GM04503 (cell line): ENCODE results near the gene HERPUD1.
"Not testable (repeated sequence)": the region's sequence is repeated elsewhere in the genome, so short reads cannot be mapped to it uniquely, and the experiment has no call there.

ENCODE experiments used
- DNase-seq: peaks from one replicate; pipeline ENCODE4 v3.0.0-alpha.2; 2012; ENCODE audit warnings: low read depth

Gene HERPUD1, protein sequence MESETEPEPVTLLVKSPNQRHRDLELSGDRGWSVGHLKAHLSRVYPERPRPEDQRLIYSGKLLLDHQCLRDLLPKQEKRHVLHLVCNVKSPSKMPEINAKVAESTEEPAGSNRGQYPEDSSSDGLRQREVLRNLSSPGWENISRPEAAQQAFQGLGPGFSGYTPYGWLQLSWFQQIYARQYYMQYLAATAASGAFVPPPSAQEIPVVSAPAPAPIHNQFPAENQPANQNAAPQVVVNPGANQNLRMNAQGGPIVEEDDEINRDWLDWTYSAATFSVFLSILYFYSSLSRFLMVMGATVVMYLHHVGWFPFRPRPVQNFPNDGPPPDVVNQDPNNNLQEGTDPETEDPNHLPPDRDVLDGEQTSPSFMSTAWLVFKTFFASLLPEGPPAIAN

DNA sequence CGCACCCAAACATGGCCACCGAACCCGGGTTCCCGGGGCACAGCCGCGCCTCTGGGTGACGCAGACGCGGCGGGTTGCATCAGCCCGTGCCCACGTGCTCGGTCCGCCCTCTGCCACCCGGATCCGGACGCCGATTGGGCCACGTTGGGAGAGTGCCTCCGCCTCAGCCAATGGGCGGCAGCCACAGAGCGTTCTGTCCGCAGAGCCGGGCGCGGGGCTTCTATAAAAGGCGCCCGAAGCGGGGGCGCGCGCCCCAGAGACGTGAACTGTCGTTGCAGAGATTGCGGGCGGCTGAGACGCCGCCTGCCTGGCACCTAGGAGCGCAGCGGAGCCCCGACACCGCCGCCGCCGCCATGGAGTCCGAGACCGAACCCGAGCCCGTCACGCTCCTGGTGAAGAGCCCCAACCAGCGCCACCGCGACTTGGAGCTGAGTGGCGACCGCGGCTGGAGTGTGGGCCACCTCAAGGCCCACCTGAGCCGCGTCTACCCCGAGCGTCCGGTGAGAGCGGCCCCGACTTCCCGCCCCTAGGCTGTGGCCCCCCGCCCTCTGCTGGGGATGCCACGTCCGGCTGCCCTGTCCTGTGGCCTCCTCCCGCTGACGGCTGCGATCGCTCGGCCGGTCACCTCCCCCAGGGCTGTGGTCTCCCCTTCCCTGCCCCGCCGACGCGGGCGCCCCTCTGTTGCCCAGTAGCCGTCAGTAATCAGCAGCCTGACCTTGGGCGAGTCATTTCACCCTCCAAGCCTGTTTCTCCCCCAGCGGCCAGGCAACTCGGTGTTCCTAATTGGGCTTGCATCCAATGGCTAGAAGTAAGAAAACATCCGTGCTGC is at the start of gene HERPUD1:
Gene HERPUD1 (plus strand): TSS at position 251 of the 829 bp plus-strand sequence. CDS start 103 bp downstream, at position 354.
- DNase-seq, result peak; percentile 77

DNA sequence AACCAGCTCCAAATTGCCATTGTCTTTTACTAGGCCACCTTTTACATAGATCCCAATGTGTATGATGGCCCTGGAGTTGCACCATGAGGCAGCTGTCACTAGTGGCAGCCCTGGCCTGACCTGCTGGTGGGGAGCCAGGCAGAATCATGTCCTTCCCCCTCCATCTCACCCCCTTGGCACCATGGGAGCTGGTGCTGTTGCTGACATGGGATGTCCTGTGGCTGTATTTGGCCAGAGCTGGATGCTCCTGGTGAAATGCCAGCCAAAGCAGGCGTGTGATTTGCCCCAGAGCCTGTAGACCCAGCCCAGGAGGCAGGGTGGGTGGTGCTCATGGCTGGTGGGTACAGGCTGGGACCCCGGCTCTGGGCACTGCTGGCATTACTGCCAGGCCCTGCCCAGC is 48.4 kb upstream of the HERPUD1 start:
- DNase-seq, result no peak

DNA sequence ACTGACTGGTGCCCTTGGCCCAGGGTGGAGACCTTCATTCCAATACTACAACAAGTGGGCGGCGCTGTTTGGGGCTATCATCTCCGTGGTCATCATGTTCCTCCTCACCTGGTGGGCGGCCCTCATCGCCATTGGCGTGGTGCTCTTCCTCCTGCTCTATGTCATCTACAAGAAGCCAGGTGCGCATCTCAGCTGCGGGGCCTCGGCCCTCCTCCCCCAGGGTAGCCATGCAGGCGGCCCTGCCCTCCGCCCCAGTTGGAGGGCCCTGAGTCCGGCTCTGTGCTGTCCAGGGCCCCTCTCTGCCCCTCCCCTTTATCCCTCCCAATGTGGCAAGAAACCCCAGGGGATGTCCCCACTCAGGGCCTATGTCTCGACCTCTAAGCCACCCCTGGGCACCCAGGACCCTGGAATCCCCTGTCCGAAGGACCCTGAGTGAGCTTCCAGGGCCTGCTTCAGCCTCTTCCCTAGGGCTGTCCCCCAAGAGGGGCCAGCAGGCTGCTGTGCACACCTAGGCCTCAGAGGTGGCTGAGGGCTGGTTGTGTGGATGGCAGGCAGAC is 47.8 kb upstream of the HERPUD1 start:
- DNase-seq, result no peak

DNA sequence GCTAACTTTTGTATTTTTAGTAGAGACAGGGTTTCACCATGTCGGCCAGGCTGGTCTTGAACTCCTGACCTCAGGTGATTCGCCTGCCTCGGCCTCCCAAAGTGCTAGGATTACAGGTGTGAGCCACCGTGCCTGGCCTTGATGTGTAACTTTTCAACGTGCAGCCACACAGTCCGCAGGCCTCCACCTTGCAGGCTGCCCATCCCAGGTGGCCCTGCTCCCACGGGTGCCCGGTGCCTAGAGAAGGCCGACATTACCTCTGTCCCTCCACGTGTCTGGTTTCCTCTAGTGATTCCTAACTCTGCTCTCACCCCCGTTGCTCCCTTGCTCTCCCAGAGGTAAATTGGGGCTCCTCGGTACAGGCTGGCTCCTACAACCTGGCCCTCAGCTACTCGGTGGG is 47.0 kb upstream of the HERPUD1 start:
- not testable (repeated sequence) for DNase-seq

DNA sequence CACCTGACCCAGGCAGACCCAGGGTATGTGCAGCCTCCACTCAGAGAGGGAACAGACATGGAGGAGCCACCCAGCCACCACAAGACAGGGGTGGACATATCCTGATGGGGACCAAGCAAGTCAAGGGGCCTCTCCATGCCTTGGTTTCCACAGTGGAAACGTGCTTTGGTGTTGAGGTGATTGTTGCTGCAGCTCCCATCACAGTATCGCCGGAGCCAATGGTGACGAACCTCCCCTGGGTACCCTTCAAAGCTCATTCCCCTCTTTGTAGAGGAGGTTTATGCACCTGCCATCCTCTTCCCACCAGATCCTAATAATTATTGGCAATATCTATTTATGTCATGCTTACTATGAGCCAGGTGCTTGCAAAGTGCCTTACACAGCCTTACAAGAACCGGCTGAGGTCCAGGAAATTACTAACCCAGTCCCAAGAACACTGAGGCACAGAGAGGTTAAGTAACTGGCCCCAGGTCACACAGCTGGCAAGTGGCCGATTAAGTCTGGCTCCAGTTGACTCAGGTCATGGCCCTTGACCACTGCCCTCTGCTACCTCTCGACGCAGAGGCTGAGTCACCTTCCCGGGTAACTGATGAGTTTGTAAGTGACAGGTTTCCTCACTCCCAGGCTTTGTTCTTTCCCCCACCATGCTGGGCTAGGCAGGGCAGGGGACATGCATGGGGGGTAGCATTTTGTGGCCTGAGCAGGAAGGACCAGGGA is 46.3 kb upstream of the HERPUD1 start:
- no peak for DNase-seq

DNA sequence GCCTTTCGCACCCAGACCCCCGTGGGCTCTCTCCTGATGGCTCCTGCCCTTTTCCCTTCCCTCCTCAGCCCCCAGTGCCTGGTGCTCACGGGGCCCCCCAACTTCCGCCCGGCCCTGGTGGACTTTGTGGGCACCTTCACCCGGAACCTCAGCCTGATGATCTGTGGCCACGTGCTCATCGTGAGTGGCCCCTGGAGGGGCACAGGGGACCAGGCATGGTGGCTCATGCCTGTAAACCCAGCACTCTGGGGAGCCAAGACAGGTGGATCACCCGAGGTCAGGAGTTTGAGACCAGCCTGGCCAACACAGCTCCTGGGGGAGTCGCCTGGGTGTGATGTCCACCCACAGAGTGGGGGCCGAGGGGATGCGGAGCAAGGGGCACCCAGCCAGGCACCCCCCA is 45.6 kb upstream of the HERPUD1 start:
- no peak for DNase-seq

DNA sequence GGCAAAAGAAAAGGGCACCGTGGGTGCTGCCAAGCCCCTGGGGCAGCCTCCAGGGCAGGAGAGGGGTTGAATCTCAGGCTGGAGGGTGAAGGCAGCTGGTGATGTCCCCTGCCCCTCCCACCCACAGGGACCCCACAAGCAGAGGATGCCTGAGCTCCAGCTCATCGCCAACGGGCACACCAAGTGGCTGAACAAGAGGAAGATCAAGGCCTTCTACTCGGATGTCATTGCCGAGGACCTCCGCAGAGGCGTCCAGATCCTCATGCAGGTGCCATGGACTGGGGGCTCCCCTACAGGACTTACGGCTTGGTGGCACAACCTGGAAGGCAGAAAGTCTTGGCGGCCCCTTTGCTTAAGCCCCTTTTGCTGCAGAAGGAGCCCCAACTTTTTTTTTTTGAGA is 45.1 kb upstream of the HERPUD1 start:
- DNase-seq, result no peak

DNA sequence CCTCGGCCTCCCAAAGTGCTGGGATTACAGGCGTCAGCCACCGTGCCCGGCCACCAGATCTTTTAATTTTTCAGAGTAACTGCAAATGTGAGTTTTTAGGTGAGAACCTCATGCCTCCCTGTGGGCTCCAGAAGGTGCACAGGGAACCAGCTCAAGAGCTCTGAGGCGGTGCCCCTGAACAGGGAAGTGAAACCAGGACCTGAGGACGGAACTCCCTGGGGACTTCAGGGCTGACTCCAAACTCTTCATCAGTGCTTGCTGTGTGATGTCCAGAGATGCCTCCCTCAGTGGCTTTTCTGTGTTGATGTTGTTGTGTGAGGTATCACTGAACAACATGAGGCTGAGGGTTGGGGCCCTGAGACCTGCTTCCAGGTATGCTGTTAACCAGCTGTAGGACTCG is 43.1 kb upstream of the HERPUD1 start:
- no peak for DNase-seq

DNA sequence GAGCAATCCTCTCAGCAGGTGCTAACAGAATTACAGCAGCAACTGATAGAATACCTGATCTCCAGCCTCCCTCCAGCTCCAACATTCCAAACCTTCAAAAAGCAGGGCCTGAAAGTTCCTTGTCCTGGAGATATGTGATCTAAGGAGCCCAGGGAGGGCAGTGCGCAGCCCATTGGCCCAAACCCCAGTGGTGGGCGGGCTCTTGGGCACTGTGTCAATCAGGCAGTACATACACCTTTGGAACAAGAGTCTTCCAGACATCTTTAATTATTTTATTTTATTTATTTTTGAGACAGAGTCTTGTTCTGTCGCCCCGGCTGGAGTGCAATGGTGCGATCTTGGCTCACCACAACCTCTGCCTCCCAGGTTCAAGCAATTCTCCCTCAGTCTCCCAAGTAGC is 42.7 kb upstream of the HERPUD1 start:
- no peak for DNase-seq

DNA sequence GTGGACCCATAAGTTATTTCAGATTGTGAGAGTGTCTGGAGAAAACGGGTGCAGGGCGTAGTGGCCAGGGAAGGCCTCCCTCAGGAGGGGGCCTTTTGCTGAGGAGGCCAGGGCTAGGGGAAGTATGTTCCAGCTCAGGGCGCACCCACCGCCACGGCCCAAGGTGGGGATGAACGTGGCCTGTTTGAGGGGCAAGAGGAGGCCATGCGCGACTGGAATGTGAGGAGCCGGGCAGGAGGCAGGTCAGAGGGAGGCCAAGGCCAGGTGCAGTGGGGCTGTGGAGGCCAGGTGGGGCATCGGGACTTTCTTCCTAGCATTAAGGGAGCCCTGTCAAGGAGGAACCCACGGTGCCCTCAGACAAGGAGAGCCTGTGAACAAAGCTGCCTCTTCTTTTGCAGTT is 40.3 kb upstream of the HERPUD1 start:
- DNase-seq, result no peak

DNA sequence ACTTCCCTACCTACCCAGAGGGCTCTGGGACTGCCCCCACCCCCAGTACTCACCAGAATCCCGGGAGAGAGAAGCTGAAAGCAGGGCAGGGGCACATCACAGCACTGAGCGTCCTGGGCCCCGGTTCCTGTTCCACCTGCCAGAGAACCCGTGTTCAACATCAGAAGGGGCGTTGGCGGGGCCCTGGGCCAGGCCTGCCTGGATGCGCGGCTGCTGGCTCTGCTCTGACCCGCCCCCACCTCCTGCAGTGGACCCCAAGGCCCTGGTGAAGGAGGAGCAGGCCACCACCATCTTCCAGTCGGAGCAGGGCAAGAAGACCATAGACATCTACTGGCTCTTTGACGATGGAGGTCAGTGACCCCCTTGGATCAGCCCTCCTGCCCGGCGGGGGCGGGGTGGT is 39.2 kb upstream of the HERPUD1 start:
- DNase-seq, result no peak

DNA sequence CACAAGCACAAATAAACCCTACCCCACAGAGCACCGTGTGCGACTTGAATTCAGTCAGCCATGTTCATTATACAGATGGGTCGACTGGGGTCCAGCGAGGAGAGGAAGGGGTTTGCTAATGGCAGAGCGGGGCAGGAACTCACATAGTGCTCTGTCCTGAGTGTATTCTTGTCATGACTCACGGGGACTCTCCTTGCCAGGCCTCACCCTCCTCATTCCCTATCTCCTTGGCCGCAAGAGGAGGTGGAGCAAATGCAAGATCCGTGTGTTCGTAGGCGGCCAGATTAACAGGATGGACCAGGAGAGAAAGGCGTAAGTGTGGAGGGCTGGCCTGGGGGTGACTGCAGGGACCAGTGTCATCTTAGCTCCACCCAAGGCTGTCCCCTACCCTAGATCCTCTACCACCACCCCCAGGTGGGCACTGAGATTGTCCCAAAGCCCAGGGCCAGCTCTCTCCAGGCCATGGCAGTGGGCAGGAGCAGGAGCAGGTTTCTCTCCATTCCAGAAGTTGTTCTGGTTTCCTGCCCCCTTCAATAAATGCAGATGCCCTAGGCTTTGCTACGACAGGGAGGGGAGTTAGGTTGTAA is 37.5 kb upstream of the HERPUD1 start:
- DNase-seq, result no peak

DNA sequence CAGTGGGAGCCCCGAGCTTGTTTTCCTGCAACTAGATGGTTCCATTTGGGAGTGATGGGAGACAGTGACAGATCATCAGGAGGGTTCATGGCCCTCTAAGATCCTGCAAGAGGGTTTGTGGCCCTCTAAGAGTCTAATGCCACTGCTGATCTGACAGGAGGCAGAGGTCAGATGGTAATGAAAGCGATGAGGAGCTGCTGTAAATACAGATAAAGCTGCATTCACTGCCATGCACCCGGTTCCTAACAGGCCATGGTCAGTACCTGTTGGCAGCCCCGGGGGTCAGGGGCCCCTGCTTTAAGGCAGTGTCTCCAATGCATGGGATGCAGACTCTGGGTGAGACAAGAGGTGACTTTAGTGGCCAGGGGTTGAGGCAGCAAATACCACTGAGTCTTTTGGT is 36.1 kb upstream of the HERPUD1 start:
- no peak for DNase-seq

DNA sequence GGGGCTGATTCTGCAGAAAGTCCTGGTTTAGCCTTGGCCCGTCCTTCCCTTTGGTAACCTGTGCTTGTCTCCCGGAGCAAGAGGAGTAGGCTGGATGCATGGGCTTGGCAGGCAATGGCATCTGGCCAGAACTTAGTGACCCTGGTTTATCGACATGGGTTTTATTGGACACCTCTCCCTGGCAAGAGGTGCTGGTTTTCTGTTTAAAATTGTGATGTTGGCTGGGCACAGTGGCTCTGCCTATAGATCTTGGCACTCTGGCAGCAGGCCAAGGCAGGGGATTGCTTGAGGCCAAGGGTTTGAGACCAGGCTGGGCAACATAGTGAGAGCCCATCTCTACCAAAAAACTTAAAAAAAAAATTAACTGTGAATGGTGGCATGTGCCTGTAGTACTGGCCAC is 35.7 kb upstream of the HERPUD1 start:
- no peak for DNase-seq

DNA sequence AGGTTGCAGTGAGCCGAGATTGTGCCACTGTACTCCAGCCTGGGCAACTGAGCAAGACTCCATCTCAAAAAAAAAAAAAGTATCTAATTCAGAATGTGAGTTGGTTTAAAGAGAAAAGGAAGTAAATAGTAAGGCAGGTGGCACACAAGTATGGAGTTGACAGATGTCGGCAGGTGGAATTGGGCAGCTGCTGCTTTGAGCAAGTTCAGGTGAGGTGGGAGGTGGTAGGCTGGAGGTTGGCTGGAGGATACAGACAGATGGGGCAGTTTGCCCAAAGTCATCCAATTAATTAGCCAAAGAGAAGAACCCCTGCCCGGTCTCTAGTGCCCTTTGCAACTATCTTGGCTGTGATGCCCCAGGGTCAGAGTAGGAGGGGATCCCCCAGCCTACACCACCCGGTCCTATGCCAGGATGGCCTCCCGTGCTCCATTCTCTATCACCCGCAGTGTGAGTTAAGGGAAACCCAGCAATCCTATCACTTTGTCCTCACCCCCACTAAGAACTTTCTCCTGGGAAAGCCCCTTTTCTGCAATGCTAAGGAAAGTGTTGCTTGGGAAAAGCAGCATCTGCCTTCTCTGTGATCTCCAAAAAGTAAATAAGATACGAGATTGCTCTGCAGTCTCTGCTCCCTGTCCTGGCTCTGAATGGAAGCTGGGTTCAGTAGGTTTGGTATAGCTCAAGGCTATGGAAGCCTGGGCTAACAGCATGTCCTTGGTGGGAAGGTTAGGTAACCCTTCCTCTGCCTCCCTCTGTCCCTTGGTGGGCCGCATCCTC is 34.7 kb upstream of the HERPUD1 start:
- DNase-seq, result no peak

DNA sequence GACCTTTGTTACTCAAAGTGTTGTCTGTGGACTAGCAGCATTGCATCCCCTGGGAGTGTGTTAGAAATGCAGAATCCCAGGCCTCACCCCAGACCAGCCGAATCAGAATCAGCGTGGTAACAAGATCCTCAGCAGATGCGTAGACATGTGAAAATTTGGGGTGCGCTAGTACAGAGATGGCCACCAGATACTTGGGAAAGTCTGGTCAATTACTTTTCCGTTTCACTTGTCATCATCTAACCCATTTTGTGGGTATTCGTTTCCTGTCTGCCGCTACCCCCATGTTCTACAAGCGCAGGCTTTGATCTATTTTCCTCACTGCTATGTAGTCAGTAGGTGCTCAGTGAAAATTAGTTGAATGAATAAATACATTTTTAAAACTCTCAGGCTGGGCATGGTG is 33.1 kb upstream of the HERPUD1 start:
- DNase-seq, result no peak

DNA sequence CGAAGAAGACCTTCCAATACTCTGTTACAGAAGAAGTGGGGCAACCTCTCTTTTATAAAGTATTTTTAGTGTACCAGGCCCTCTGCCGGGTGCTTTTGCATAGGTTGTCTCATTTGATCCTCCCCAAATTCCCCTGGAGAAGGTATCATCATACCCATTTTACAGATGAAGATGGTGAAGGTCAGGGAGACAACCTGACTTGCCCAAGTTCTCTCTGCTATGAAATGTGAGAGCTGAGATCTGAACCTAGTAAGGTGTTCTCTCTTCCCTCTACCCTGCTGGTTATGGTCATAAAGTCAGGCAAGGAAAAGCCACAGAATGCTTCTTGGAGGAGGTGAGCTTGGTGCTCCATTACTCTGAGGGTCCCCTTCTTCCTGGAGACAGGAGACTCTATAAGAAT is 28.1 kb upstream of the HERPUD1 start:
- DNase-seq, result no peak

DNA sequence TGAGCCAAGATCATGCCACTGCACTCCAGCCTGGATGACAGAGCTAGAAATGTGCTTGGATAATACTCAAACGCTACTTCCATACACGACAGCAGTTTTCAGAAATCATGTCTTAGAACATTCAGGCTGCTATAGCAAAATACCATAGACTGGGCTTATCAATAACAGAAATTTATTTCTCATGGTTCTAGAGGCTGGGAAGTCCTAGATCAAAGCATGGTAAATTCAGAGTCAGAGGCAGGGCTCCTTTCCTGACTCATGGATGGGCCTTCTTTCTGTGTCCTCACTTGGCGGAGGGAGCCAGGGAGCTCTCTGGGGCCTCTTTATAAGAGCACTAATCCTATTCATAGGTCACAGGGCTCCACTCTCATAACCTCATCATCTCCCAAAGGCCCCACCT is 24.5 kb upstream of the HERPUD1 start:
- DNase-seq, result no peak

DNA sequence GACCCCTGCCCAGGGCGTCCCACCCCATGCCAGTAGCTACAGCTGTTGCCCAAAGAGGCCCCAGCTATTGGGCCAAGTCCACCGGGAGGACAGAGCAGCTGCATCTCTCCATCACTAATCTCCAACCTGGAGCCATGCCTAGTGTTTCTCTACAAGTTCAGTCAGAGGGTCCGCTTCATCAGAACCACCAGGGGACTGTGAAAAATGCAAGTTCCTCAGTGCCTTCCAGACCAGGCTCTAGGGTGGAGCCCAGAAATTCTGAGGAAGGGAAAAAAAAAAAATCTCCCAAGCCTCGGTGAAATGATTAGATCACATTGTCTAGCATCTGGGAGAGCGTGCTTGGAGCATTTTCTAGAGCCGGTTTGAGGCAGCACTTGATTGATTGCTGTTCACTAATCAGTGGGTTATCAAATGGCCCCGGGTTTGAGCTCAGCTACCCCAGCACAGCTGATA is 22.4 kb upstream of the HERPUD1 start:
- no peak for DNase-seq

DNA sequence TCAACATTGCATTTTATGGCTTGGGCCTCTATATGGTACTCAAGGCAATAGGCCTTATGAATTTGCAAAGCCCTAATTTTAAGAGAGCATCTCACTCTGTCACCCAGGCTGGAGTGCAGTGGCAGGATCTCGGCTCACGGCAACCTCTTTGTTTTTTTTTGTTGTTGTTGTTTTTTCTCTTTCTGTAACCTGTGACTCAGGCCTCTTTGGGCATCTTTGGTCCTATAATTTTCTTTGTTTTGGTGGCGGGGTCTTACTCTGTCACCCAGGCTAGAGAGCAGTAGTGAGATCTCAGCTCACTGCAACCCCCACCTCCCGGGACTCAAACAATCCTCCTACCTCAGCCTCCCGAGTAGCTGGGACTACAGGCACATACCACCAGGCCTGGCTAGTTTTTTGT is 21.8 kb upstream of the HERPUD1 start:
- DNase-seq, result no peak
